Measurements from ENCODE around the gene WDR91. TPM values are rescaled to one million over a fixed set of nuclear protein-coding genes. Genes with fewer than 3 reads are reported as not detected.

The WDR91 gene
- polyA plus RNA-seq, 1 experiment = 6.3 TPM

DNA sequence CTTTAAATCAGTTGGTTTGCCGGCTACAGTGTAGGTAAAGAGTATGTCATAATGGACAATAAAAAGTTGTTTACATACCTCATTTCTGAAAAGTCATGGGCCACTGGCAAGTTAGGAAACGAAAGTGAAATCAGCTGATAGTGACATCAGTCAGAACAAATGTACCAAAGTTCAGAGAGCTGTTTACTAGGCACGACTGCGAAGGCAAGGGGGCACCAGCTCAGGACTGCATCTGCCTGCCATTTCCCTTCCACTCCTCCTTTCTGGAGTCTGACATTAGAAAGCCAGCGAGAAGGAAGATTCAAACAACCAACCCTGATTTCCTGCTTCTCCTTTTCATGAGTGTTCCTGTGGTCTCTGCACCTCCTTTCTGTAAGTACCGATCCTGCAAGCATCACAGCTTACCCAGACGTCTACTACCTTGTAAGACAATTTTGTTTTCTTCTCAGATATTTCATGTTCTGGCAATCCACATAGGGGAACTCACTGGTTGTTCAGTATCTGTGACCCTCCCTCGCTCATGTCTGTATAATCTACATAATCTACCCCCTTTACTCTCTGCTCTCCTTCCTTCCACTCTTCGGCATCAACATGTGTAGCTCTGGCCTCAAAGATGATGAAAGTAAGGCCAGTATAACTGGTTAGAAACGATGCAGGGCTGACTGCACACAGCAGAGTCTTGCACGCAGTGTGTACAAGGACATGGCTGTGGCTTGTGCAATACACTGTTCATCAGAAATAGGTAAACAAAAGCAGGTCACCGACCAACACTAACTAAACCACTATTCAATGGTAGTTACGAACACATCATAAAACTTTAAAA lies 63.2 kb downstream of the WDR91 start, which contains the start of gene TMEM140:
Gene TMEM140, plus strand, starts transcription at position 174 of the 823 bp plus-strand sequence. CDS start 16,370 bp downstream, outside the sequence.
- Histone ChIP-seq H3K27ac (ENCODE audit: low read depth, low read length) (peak within 1 kb of the TSS; percentile 68), H3K27me3 (ENCODE audit: control insufficient read depth, insufficient read depth, low read length) (no peaks in the 10 kb centered on the region), H3K9me3 (ENCODE audit: control insufficient read depth, insufficient read depth, low read length) (no peaks in the 10 kb centered on the region), H3K4me3 (ENCODE audit: low read depth, low read length) (peak within 1 kb of the TSS; percentile 48)
- DNase-seq (ENCODE audit: low read depth, low spot score) = no peak
- CTCF ChIA-PET = interaction anchor here (1.2 to 2.7 kb wide), 4 partner anchors 12 to 162 kb away, joined by 3 to 12 read pairs (median 4); partner anchors contain the start of genes AGBL3 and CYREN
- TF ChIP-seq, protein P1, sequence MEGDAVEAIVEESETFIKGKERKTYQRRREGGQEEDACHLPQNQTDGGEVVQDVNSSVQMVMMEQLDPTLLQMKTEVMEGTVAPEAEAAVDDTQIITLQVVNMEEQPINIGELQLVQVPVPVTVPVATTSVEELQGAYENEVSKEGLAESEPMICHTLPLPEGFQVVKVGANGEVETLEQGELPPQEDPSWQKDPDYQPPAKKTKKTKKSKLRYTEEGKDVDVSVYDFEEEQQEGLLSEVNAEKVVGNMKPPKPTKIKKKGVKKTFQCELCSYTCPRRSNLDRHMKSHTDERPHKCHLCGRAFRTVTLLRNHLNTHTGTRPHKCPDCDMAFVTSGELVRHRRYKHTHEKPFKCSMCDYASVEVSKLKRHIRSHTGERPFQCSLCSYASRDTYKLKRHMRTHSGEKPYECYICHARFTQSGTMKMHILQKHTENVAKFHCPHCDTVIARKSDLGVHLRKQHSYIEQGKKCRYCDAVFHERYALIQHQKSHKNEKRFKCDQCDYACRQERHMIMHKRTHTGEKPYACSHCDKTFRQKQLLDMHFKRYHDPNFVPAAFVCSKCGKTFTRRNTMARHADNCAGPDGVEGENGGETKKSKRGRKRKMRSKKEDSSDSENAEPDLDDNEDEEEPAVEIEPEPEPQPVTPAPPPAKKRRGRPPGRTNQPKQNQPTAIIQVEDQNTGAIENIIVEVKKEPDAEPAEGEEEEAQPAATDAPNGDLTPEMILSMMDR (IDR thresholded peaks at IDR 0.05; ENCODE audit: low read depth, low read length) = no peak
- POLR2A ChIA-PET = interaction anchor here (1.1 to 1.5 kb wide), 2 partner anchors 12 to 22 kb away, joined by 6 read pairs; partner anchors contain the start of gene CYREN

DNA sequence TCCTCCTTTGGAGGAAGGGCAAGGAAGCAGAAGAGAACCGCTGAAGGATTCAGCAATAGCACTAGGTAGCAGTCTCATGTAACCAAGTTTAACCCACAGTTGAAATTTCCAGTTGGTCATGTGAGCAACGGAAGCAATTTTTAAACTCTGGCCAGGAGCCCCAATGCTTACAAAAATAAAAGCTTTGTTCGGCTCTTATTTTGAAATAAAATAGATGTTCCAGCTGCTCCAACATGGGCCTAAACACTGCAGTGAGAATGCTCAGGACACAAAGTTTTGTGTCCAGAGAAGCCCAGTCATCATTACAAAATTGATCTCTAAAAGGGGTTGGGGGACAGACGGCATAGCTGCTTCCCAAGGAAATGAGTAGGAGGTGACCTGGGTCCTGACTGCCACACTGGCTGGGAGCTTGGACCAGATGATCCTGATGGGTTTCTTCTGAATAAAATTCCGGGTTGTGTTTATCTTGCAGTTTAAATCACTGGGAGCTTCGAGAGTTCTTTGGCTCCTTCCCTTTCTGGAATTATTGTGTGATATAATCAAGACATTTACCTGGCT lies 63.9 kb downstream of the WDR91 start:
- ChIA-PET POLR2A (interaction anchor here (1.1 to 1.5 kb wide), 2 partner anchors 13 to 23 kb away, joined by 6 read pairs; partner anchors contain the start of gene CYREN), CTCF (interaction anchor here (1.2 to 2.7 kb wide), 4 partner anchors 13 to 161 kb away, joined by 3 to 12 read pairs (median 4); partner anchors contain the start of genes AGBL3 and CYREN)
- Histone ChIP-seq H3K27ac (ENCODE audit: low read depth, low read length) (peak overlapping the region; percentile 68), H3K27me3 (ENCODE audit: control insufficient read depth, insufficient read depth, low read length) (no peaks in the 10 kb centered on the region), H3K4me3 (ENCODE audit: low read depth, low read length) (peak overlapping the region; percentile 48), H3K9me3 (ENCODE audit: control insufficient read depth, insufficient read depth, low read length) (no peaks in the 10 kb centered on the region)
- TF ChIP-seq, protein P1 (IDR thresholded peaks at IDR 0.05; ENCODE audit: low read depth, low read length) = no peak
- no peak for DNase-seq (ENCODE audit: low read depth, low spot score)

DNA sequence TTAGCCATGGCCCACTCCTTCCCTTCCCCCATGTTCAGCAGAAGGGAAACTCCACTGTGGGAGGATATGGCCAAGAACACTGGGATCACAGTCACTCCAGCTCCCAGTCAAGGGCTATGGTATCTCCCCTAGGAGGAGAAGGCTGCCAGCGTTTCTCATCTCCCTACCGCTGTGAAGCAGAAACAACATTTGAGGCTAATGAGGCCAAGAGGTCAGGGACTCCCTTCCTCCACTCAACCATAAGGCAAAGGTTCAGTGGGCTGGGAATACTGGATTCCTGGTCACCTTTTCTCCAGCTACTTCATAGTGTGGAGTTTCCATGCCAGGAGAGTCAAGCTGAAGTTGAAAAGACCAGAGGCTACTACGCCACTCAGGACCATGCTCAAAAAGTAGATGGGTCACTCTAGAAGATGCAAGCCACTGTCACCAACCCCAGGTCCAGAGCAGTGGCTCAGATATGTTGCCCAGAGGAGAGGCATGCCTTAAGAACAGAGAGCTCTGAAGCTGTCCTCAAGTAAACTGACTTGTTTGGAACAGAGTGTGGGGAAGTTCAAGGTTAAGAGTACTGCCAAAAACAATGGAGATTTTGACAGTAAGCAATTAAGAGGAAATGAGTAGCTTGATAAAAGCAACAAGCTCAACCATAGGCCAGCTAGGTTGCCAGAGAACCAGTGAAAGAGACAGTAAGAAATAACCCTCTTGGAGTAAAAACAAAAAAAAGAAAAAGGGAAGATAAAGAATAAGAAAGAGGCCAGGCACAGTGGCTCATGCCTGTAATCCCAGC lies 67.2 kb downstream of the WDR91 start:
- DNase-seq (ENCODE audit: low read depth, low spot score) = no peak

More for the DNA sequence above, 67.2 kb downstream of the WDR91 start:
- no peak overlapping the region for H3K27ac ChIP-seq (ENCODE audit: low read depth, low read length)
- H3K4me3 ChIP-seq (ENCODE audit: low read depth, low read length) = no peak overlapping the region
- no peaks in the 10 kb centered on the region for H3K9me3 ChIP-seq (ENCODE audit: control insufficient read depth, insufficient read depth, low read length)
- CTCF ChIA-PET = no interaction called here
- TF ChIP-seq, protein P1 (IDR thresholded peaks at IDR 0.05; ENCODE audit: low read depth, low read length) = no peak
- H3K27me3 ChIP-seq (ENCODE audit: control insufficient read depth, insufficient read depth, low read length) = no peaks in the 10 kb centered on the region
- POLR2A ChIA-PET = no interaction called here

Small RNAs within 50 kb of the gene (small RNA-seq; reads per million reads assigned to genes)
- gene MIR6509 (ENCODE audit: insufficient read length, low read depth) = not detected

Other genes starting within 250 kb of the WDR91 start
- gene AGBL3, start 225.0 kb downstream of the WDR91 start, polyA plus RNA-seq (2011; rRNA removed) = 0.32 and 0.38 TPM in 2 replicates
- gene TMEM140, start 63.5 kb downstream of the WDR91 start, polyA plus RNA-seq (2011; rRNA removed) = 1.0 and 1.4 TPM in 2 replicates
- gene CYREN, start 40.8 kb downstream of the WDR91 start, polyA plus RNA-seq (2011; rRNA removed) = 28.4 and 30.6 TPM in 2 replicates
- gene STRA8, start 22.3 kb upstream of the WDR91 start, polyA plus RNA-seq (2011; rRNA removed) = not detected in 2 replicates